ENCODE measurements around the gene RAPH1. TPM values are rescaled to one million over a fixed set of nuclear protein-coding genes. Genes with fewer than 3 reads are reported as not detected.

The RAPH1 gene
- total and polyA plus RNA-seq, 9 of the 15 experiments (the other 6 are each of a cell fraction or from before 2014, with no cell fraction given), result 0.07 to 0.71 (median 0.27) TPM

GRCh38 chr2:203436496-203436895, 98.6 kb downstream of the RAPH1 start:
- no peaks in the 10 kb centered on the region for H4K20me1 ChIP-seq (replicated peaks; ENCODE audit: control insufficient read depth, insufficient read depth, low read length)
- intact Hi-C loops (cut with micrococcal nuclease) (no loop called here), in situ Hi-C loops (cut with MboI) (no loop called here)
- DNase-seq (ENCODE audit: extremely low read depth in 1 of 4, low spot score in 3 of 4), result no peak
- POLR2A ChIA-PET, result no interaction called here
- no peaks in the 10 kb centered on the region for H3K9me3 ChIP-seq (replicated peaks; ENCODE audit: control insufficient read depth, insufficient read depth, low read depth, low read length)
- TF ChIP-seq KLF13 (tag; IDR thresholded peaks at IDR 0.05; ENCODE audit: borderline replicate concordance, low read depth), result no peak
- no peak for TF ChIP-seq SAFB (IDR thresholded peaks at IDR 0.05; ENCODE audit: borderline replicate concordance, low read depth, low read length)
- TF ChIP-seq CSDE1 (IDR thresholded peaks at IDR 0.05), result no peak
- TF ChIP-seq, protein P1, sequence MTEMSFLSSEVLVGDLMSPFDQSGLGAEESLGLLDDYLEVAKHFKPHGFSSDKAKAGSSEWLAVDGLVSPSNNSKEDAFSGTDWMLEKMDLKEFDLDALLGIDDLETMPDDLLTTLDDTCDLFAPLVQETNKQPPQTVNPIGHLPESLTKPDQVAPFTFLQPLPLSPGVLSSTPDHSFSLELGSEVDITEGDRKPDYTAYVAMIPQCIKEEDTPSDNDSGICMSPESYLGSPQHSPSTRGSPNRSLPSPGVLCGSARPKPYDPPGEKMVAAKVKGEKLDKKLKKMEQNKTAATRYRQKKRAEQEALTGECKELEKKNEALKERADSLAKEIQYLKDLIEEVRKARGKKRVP (CRISPR knock-in tag; IDR thresholded peaks at IDR 0.05), result no peak
- H3K4me3 ChIP-seq, result no peak overlapping the region
- H2AFZ ChIP-seq (ENCODE audit: low read depth, low read length), result no peak overlapping the region
- CTCF ChIA-PET (ENCODE audit: low intra/inter-chr PET ratio), result no interaction called here
- WGBS (ENCODE audit: insufficient coverage, low coverage, missing lambda C conversion rate), result 79% methylated on average over 2 of the region's 2 CpGs
- no peaks in the 10 kb centered on the region for H3K4me1 ChIP-seq (replicated peaks in 1 of 2; ENCODE audit: control insufficient read depth in 2 of 2, insufficient read depth in 2 of 2, low read length in 2 of 2)
- no TSS peak for BruUV-seq (replicated peaks)
- H3K27me3 ChIP-seq (ENCODE audit: control insufficient read depth in 2 of 2, insufficient read depth in 2 of 2, low read length in 2 of 2), result no peaks in the 10 kb centered on the region
- H3K27ac ChIP-seq (ENCODE audit: extremely low read depth, low read depth, low read length), result no peak overlapping the region
- no peaks in the 10 kb centered on the region for H3K79me2 ChIP-seq (ENCODE audit: control insufficient read depth, insufficient read depth, low read length)
- no peak overlapping the region for H3K9ac ChIP-seq (ENCODE audit: insufficient read depth in 1 of 2, low read depth in 2 of 2, low read length in 2 of 2)
- H3K4me2 ChIP-seq (ENCODE audit: insufficient read depth, low read length), result no peak overlapping the region
- H3K9me1 ChIP-seq (ENCODE audit: control insufficient read depth, insufficient read depth, low read length), result no peaks in the 10 kb centered on the region
- ATAC-seq, result no peak
- no peaks in the 10 kb centered on the region for H3K36me3 ChIP-seq (ENCODE audit: control insufficient read depth, insufficient read depth, low read length)
- no peak for FAIRE-seq

DNA sequence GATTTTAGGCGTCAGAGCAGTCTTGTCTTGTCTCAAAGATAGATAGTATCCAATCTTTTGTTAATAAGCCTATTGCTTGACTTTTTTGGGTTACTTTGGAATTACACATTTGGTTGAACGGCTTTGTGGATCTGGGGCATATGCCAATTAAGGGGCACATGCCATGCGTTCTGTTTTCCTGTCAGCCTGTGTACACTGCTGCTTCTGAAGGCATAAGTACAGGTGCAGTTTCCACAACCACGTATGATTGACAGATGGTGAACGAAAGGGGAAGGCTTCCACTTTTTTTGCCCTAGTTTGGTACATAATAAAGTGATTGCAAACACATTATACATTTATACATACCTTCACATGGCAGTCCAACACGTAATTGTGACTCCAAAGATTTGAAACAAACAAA, 102.3 kb downstream of the RAPH1 start:
- FAIRE-seq (no peak), ATAC-seq (no peak), DNase-seq (ENCODE audit: extremely low read depth in 1 of 4, low spot score in 3 of 4) (no peak)
- Histone ChIP-seq H2AFZ (ENCODE audit: low read depth, low read length) (no peak overlapping the region), H3K9me3 (replicated peaks; ENCODE audit: control insufficient read depth, insufficient read depth, low read depth, low read length) (no peaks in the 10 kb centered on the region), H3K9ac (ENCODE audit: insufficient read depth in 1 of 2, low read depth in 2 of 2, low read length in 2 of 2) (no peak overlapping the region), H3K79me2 (ENCODE audit: control insufficient read depth, insufficient read depth, low read length) (no peaks in the 10 kb centered on the region), H3K27ac (ENCODE audit: extremely low read depth, low read depth, low read length) (no peak overlapping the region), H3K27me3 (ENCODE audit: control insufficient read depth in 2 of 2, insufficient read depth in 2 of 2, low read length in 2 of 2) (no peaks in the 10 kb centered on the region), H3K4me3 (no peak overlapping the region), H3K4me1 (replicated peaks in 1 of 2; ENCODE audit: control insufficient read depth in 2 of 2, insufficient read depth in 2 of 2, low read length in 2 of 2) (no peaks in the 10 kb centered on the region), H4K20me1 (replicated peaks; ENCODE audit: control insufficient read depth, insufficient read depth, low read length) (no peaks in the 10 kb centered on the region), H3K9me1 (ENCODE audit: control insufficient read depth, insufficient read depth, low read length) (no peaks in the 10 kb centered on the region), H3K4me2 (ENCODE audit: insufficient read depth, low read length) (no peak overlapping the region), H3K36me3 (ENCODE audit: control insufficient read depth, insufficient read depth, low read length) (0 out of 3 replicates have a peak, but pooled peaks cover 3% of the 10 kb centered on the region)
- POLR2A ChIA-PET, result no interaction called here
- intact Hi-C loops (cut with micrococcal nuclease) (no loop called here), in situ Hi-C loops (cut with MboI) (no loop called here)
- CTCF ChIA-PET (ENCODE audit: low intra/inter-chr PET ratio), result no interaction called here
- BruUV-seq (replicated peaks), result no TSS peak
- no peak for TF ChIP-seq NONO (IDR thresholded peaks at IDR 0.05; ENCODE audit: low read depth in 2 of 2, low read length in 1 of 2)
- TF ChIP-seq ZC3H8 (IDR thresholded peaks at IDR 0.05), result no peak
- TF ChIP-seq CSDE1 (IDR thresholded peaks at IDR 0.05), result no peak
- TF ChIP-seq, protein P2, sequence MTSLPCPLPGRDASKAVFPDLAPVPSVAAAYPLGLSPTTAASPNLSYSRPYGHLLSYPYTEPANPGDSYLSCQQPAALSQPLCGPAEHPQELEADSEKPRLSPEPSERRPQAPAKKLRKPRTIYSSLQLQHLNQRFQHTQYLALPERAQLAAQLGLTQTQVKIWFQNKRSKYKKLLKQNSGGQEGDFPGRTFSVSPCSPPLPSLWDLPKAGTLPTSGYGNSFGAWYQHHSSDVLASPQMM (CRISPR knock-in tag; IDR thresholded peaks at IDR 0.05), result no peak
- TF ChIP-seq RAD51 (IDR thresholded peaks at IDR 0.05; ENCODE audit: borderline replicate concordance, low read depth), result no peak
- TF ChIP-seq ZNF174 (CRISPR knock-in tag; IDR thresholded peaks at IDR 0.05), result no peak
- 59% methylated on average over 6 of the region's 6 CpGs for WGBS (ENCODE audit: insufficient coverage, low coverage, missing lambda C conversion rate)

All from K562 (cell line).